Stimulated activated CD8-positive, alpha-beta memory T cell treated with anti-CD3 and anti-CD28 coated beads, Interleukin-4, amount 100 ng/mL, for 48 hours (primary cell): ENCODE data around the gene TTYH3.
"Not testable (repeated sequence)": the region's sequence is repeated elsewhere in the genome, so short reads cannot be mapped to it uniquely, and the experiment has no call there.

ENCODE experiments used
- DNase-seq: peaks from one replicate; pipeline ENCODE4 v3.0.0-alpha.2; 2020

Gene TTYH3

GRCh38 chr7:2691011-2691707 lies 59.4 kb downstream of the TTYH3 start:
- DNase-seq, result no peak

GRCh38 chr7:2691932-2692439 lies 60.2 kb downstream of the TTYH3 start:
- DNase-seq, result not testable (repeated sequence)

GRCh38 chr7:2692543-2692942 lies 60.8 kb downstream of the TTYH3 start:
- DNase-seq, result no peak

DNA sequence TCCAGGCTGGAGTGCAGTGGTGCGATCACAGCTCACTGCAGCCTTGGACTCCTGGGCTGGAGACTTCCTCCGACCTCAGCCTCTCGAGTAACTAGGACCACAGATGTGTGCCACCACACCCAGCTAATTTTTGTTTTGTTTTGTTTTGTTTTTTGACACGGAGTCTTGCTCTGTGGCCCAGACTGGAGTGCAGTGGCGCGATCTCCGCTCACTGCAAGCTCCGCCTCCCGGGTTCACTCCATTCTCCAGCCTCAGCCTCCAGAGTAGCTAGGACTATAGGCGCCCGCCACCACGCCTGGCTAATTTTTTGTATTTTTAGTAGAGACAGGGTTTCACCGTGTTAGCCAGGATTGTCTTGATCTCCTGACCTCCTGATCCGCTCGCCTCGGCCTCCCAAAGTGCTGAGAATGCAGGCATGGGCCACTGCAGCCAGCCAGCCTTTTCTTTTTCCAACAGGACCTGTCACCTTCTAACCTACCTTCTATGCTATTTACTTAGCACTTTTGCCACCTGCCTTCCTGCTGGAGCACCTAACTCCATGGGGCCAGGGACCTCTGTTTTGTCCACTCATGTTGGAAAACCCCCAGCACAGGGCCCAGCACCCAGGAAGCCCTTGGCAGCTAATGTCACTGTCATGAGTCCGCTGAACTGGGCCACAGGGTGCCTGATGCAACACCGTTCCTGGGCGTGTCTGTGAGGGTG lies 61.8 kb downstream of the TTYH3 start:
- DNase-seq, result not testable (repeated sequence)

DNA sequence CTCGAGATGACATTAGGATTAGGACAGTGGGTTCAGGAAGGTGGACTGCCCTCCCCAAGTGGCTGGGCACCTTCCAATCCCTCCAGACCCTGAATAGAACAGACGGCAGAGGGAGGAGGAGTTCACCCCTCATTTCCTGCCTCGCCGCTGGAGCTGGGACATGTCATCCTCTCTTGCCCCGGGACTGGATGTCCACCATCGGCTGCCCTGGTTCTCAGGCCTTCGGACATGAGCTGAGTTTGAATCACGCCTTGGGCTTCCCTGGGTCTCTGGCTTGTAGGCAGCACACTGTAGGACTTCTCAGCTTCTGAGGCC lies 62.3 kb downstream of the TTYH3 start:
- not testable (repeated sequence) for DNase-seq

DNA sequence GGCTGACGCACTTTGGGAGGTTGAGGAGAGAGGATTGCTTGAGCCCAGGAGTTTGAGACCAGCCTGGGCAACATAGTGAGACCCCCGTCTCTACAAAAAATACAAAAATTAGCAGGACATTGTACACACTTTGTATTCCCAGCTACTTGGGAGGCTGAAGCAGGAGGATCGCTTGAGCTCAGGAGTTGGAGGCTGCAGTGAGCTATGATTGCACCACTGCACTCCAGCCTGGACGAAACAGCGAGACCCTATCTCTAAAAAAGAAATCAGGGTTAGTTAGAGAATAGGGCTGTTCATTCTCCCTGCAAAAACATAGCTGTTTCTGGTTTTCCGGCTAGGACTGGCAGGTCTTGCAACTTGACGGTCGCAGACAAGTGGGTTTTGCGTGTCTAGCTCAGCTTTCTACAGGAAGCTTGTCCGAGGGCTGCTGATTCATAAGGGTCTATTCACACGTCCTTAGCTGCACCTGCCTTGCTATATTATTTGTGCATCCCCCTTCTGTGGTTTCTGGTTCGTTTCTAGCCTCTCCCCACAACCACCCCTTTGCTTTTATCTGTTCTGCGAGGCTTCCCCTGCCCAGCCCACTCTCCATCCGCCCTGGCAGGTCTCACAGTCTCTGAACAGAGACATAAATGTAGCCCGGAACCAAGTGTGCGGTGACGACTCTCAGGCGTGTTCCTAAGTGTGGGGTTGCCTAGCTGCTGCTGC lies 66.9 kb downstream of the TTYH3 start:
- DNase-seq, result peak; percentile 74

- no peak for DNase-seq
These were observed 67.5 kb downstream of the TTYH3 start for GRCh38 chr7:2699289-2699620.

DNA sequence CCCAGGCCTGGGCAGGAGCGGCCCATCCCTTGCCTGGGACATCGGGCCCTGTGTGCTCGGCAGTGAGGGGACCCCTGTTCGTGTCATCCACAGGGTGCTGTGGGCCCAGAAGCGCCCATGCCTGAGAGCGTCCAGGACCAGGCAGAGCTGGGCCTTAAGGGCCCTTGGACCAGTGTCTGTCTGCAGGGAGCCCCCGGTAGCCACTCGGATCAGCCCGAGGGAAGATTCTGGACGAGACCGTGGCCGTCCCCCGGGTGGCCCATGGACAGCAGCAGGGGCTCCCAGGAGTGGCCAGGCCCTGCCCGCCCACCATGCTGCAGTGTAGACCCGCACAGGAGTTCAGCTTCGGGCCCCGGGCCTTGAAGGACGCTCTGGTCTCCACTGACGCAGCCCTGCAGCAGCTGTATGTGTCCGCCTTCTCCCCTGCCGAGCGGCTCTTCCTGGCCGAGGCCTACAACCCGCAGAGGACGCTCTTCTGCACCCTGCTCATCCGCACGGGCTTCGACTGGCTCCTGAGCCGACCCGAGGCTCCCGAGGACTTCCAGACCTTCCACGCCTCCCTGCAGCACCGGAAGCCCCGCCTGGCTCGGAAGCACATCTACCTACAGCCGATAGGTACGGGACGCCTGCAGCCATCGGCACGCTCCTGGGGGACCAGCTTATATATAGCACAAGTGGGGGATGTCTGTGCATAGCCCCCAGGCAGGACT lies 68.5 kb downstream of the TTYH3 start:
- no peak for DNase-seq

DNA sequence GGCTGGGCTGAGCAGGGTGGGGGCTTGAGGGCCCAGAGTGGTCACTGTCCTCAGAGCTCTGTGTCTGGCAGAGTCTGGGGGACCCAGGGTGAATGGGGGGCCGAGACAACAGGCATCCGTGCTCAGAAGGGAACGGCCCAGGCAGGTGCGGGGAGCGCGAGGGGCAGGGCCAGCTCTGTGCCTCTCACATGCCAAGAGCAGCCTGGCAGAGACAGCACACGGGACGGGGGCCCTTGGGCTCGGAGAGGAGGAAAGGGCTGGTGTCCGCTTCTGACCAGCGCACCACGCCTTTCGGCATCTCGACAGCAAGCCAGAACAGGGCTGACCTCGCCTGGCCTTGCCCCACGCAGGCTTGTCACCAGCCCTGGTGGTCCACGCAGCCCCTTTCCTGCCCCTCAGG lies 69.6 kb downstream of the TTYH3 start:
- DNase-seq, result no peak

GRCh38 chr7:2701832-2702593 lies 70.2 kb downstream of the TTYH3 start:
- no peak for DNase-seq

DNA sequence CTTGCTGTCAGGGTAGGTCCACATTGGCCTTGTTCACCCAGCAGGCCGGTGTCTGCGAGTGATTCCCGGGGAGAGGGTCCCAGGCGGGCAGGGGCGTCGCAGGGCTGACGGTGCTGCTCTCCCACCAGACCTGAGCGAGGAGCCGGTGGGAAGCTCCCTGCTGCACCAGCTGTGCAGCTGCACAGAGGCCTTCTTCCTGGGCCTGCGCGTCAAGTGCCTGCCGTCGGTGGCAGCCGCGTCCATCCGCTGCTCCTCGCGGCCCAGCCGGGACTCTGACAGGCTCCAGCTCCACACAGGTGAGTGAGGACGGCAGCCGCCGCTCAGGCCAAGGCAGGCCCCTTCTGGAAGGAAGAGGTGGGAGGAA lies 70.8 kb downstream of the TTYH3 start:
- DNase-seq, result no peak

GRCh38 chr7:2705371-2706096 lies 73.7 kb downstream of the TTYH3 start:
- no peak for DNase-seq

DNA sequence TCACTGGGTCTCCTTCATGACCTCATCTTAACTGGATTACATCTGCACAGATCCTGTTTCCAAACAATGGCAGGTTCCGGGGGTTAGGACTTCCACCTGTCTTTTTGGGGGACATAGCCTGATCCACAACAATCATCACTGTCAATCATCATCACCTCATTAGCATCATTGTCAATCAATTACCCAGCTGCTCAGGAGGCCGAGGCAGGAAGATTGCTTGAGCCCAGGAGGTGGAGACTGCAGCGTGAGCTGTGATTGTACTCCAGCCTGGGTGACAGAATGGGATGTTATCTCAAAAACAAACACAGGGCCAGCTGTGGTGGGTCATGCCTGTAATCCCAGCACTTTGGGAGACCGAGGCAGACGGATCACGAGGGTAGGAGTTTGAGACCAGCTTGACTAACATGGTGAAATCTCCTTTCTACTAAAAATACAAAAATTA lies 74.9 kb downstream of the TTYH3 start:
- DNase-seq, result no peak

DNA sequence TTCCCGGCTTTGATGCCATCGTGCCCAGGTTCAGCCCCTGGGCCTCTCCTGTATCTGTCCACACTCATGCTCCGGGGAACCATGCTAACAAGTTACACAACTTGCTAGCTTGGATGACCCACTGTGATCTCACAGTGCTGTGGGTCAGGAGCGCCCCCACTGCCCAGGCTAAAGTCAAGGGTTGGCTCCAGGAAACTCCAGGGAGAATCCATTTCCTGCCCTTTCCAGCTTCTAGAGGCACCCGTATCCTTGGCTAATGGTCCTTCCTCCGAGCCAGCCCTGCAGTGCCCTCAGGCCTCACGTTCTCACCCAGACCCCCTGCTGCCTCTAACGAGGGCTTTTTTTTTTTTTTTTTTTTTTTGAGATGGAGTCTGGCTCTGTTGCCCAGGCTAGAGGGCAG lies 75.7 kb downstream of the TTYH3 start:
- no peak for DNase-seq

GRCh38 chr7:2708041-2708440 lies 76.3 kb downstream of the TTYH3 start:
- DNase-seq, result no peak

GRCh38 chr7:2708547-2709310 lies 76.9 kb downstream of the TTYH3 start:
- no peak for DNase-seq

GRCh38 chr7:2709553-2710285 lies 77.9 kb downstream of the TTYH3 start:
- DNase-seq, result peak; percentile 85

DNA sequence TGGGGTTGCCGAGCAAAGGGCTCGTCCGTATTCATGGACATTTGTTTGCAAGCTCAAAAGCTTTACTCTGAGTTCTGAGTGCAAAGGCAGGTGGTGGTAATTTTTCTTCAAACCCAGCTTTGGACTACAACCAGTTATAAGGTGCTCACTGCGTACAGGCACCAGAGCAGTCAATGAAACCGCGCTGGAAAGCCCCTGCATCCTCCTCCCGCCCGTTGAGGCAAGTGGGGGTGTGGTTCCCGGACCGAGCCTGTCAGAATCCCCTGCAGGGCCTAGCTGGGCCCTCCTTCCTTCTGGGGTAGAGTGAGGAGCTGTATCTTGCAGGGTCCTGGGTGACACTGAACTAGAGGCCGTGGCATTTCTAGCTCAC lies 78.5 kb downstream of the TTYH3 start:
- DNase-seq, result peak; percentile 76

DNA sequence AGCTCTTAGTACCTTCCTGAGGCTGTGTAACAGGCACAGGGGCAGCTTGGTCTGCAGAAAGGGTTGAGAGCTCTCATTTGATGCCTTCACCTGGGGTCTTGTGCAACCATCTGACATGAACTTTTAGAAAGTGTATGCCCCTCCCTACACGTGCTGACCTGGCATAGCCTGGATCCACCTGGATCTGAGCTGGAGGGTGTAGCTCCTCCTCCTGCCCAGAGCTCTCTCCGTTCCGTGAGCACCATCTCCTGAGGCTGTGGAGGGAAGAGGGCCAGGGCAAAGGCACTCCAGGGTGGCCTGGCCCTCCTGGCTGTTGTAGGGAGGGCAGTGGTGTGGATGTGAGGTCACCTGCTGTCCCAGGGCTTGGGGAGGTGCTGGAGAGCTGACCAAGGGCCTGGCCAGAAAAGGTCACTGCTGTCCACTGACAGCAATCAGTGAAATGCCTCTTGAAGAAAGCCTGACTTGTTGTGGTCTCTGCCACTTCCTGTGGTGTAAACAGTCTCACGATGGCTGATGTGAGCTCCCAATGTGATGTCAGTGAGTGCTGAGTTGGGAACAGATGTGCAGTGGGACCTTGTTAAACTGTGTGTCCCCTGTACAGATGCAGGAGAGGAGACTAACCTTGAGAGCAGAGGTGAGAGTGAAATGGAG lies 79.2 kb downstream of the TTYH3 start:
- DNase-seq, result peak; percentile 44
